Pancreas (tissue), 10 donors: Measurements from ENCODE around the gene ZCCHC14. TPM values are rescaled to one million over a fixed set of nuclear protein-coding genes. Genes with fewer than 3 reads are reported as not detected.

Experiments
- ATAC-seq, 4 donors: fragments of 200-7000 bp; cut with Tn5 transposase; one replicate each; pipeline versions ENCODE4 v1.8.0 to v1.9.1; 2020; ENCODE audit warnings: mild to moderate bottlenecking in 4 of 4, moderate library complexity in 4 of 4
- DNase-seq, 6 donors: peaks; one replicate each; pipeline ENCODE4 v3.0.0-alpha.2; 2020
- FAIRE-seq: peaks from 2 replicates; lab custom pipeline; 2012; peaks lifted over from hg19 to GRCh38; lab: Jason Lieb, UNC
- H3K27ac ChIP-seq, 4 donors: fragments of 200-600 bp; sonication (generic); 1 replicate in 3 of 4; 2 replicates in 1 of 4; pipeline versions ENCODE4 v1.5.0 to v1.8.0; 2020
- H3K27me3 ChIP-seq, 4 donors: fragments of 200-600 bp; one replicate each; pipeline ENCODE4 v1.8.0; 2021
- H3K36me3 ChIP-seq, 3 donors: fragments of 200-600 bp; sonication (generic) in 1 of 3; one replicate each; pipeline versions ENCODE4 v1.5.0 to v1.8.0; 2020 to 2021
- H3K4me1 ChIP-seq, 3 donors: fragments of 200-600 bp; one replicate each; pipeline ENCODE4 v1.8.0; 2021
- H3K4me3 ChIP-seq, 4 donors: fragments of 200-600 bp; sonication (generic) in 2 of 4; one replicate each; pipeline versions ENCODE4 v1.5.0 to v1.8.0; 2020 to 2021
- H3K9me3 ChIP-seq, 4 donors: fragments of 200-600 bp; one replicate each; pipeline ENCODE4 v1.8.0; 2021
- WGBS, 2 donors: extraction: QIAGEN DNeasy Blood & Tissue Kit; methylation state at CpG; one replicate each; pipeline ENCODE4 v1.1.7; 2013; 5-methylcytosine and 5-hydroxymethylcytosine counted together
- intact Hi-C, 3 donors: fragments of 100-400 bp; cut with DNase I; formaldehyde crosslinking; loops; one replicate each; pipeline versions ENCODE4 v1.11.1 to v1.14.2; 2022
- polyA plus RNA-seq, 2 donors: library from polyadenylated mRNA; stranded (reverse); fragments of 200-250 nt; gene quantifications; one replicate each; pipeline ENCODE4 v1.2.3, GENCODE V29; 2013
- total RNA-seq, 6 donors: library from RNA; stranded (reverse); fragmentation: NEBNext Ultra II Directional in 4 of 6; extraction: Animal tissue kit (Norgen Biotek cat#: 25700) in 4 of 6; gene quantifications; one replicate each; pipeline versions ENCODE4 v1.2.1 to v1.2.4, GENCODE V29; 2021 to 2023
- TF ChIP-seq, protein P1 (sequence below), 4 donors: fragments of 200-600 bp; sonication (generic) in 3 of 4; IDR thresholded peaks; one replicate each; pipeline versions ENCODE4 v1.5.0 to v1.8.0; 2021; ENCODE audit warnings: antibody characterized with exemption in 4 of 4
- donor health status: healthy with polysubstance abuse.
- donor health status: DM: no; HTN: no; CAD: no; lungs with moderate emphysema.
- donor health status: DM: no; HTN: no; CAD: no.
- donor health status: control.
- donor health status: control.
- donor health status: Bipolar disorder and iron deficiency.
- donor health status: DM: yes; HTN: yes; CAD: no.
- donor health status: DM: no; HTN: no; CAD: no.
- donor health status: DM: no; HTN: no; CAD: no.
- donor health status: DM: yes; HTN: yes; CAD: no.

ZCCHC14 gene
- total and polyA plus RNA-seq, 8 donors = 10.7 to 20.0 (median 12.8) TPM

- Histone ChIP-seq H3K4me3 (no peak overlapping the region), H3K9me3 (no peaks in the 10 kb centered on the region), H3K27me3 (no peaks in the 10 kb centered on the region), H3K36me3 (peaks cover 0 to 2% (median 0%) of the 10 kb centered on the region in 3 donors), H3K27ac (no peak overlapping the region), H3K4me1 (peaks cover 0 to 2% (median 0%) of the 10 kb centered on the region in 3 donors)
- ATAC-seq = no peak
- TF ChIP-seq, protein P1, sequence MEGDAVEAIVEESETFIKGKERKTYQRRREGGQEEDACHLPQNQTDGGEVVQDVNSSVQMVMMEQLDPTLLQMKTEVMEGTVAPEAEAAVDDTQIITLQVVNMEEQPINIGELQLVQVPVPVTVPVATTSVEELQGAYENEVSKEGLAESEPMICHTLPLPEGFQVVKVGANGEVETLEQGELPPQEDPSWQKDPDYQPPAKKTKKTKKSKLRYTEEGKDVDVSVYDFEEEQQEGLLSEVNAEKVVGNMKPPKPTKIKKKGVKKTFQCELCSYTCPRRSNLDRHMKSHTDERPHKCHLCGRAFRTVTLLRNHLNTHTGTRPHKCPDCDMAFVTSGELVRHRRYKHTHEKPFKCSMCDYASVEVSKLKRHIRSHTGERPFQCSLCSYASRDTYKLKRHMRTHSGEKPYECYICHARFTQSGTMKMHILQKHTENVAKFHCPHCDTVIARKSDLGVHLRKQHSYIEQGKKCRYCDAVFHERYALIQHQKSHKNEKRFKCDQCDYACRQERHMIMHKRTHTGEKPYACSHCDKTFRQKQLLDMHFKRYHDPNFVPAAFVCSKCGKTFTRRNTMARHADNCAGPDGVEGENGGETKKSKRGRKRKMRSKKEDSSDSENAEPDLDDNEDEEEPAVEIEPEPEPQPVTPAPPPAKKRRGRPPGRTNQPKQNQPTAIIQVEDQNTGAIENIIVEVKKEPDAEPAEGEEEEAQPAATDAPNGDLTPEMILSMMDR (IDR thresholded peaks at IDR 0.05) = no peak
- WGBS, 2 donors = 92 to 94% methylated on average over 18 of the region's 18 CpGs
- DNase-seq = no peak
- no peak for FAIRE-seq
- intact Hi-C loops = no loop called here
These were observed 41.1 kb downstream of the ZCCHC14 start for GRCh38 chr16:87451563-87452210.

GRCh38 chr16:87448866-87449265, 44.0 kb downstream of the ZCCHC14 start:
- H3K27ac ChIP-seq = no peak overlapping the region
- no peak overlapping the region for H3K4me3 ChIP-seq
- no peaks in the 10 kb centered on the region for H3K4me1 ChIP-seq
- FAIRE-seq (no peak), ATAC-seq (no peak), DNase-seq (no peak)
- TF ChIP-seq, protein P1 (IDR thresholded peaks at IDR 0.05) = no peak
- H3K9me3 ChIP-seq = no peaks in the 10 kb centered on the region
- H3K36me3 ChIP-seq = peaks cover 0 to 11% (median 0%) of the 10 kb centered on the region in 3 donors
- intact Hi-C loops = no loop called here
- WGBS, 2 donors = 97 to 99% methylated on average over 12 of the region's 12 CpGs
- no peaks in the 10 kb centered on the region for H3K27me3 ChIP-seq

GRCh38 chr16:87447323-87447722, 45.5 kb downstream of the ZCCHC14 start:
- 93 to 95% methylated on average over 6 of the region's 6 CpGs for WGBS, 2 donors
- Histone ChIP-seq H3K27me3 (no peaks in the 10 kb centered on the region), H3K36me3 (peaks cover 0 to 11% (median 0%) of the 10 kb centered on the region in 3 donors), H3K4me3 (no peak overlapping the region), H3K27ac (no peak overlapping the region), H3K4me1 (no peaks in the 10 kb centered on the region), H3K9me3 (no peaks in the 10 kb centered on the region)
- DNase-seq = no peak
- intact Hi-C loops = no loop called here
- TF ChIP-seq, protein P1 (IDR thresholded peaks at IDR 0.05) = no peak
- ATAC-seq = no peak
- FAIRE-seq = no peak

- DNase-seq (no peak), ATAC-seq (no peak), FAIRE-seq (no peak)
- WGBS, 2 donors = 89 to 95% methylated on average over 7 of the region's 7 CpGs
- Histone ChIP-seq H3K4me3 (no peak overlapping the region), H3K27me3 (no peaks in the 10 kb centered on the region), H3K4me1 (no peaks in the 10 kb centered on the region), H3K9me3 (no peaks in the 10 kb centered on the region), H3K36me3 (peaks cover 0 to 11% (median 0%) of the 10 kb centered on the region in 3 donors), H3K27ac (no peak overlapping the region)
- intact Hi-C loops = no loop called here
- TF ChIP-seq, protein P1 (IDR thresholded peaks at IDR 0.05) = no peak
These were observed 46.3 kb downstream of the ZCCHC14 start for GRCh38 chr16:87446479-87446878.

GRCh38 chr16:87445486-87445885, 47.3 kb downstream of the ZCCHC14 start:
- peaks cover 0 to 11% (median 0%) of the 10 kb centered on the region in 3 donors for H3K36me3 ChIP-seq
- DNase-seq (no peak), ATAC-seq (no peak), FAIRE-seq (no peak)
- TF ChIP-seq, protein P1 (IDR thresholded peaks at IDR 0.05) = no peak
- 89 to 93% methylated on average over 7 of the region's 7 CpGs for WGBS, 2 donors
- no peaks in the 10 kb centered on the region for H3K27me3 ChIP-seq
- no peak overlapping the region for H3K27ac ChIP-seq
- no peaks in the 10 kb centered on the region for H3K9me3 ChIP-seq
- no peak overlapping the region for H3K4me3 ChIP-seq
- intact Hi-C loops = no loop called here
- H3K4me1 ChIP-seq = no peaks in the 10 kb centered on the region
